H1 (cell line): ENCODE data around the gene CDK4. TPM values are rescaled to one million over a fixed set of nuclear protein-coding genes. Genes with fewer than 3 reads are reported as not detected.

Experiments
- microRNA-seq, 2 experiments: library from miRNA; unstranded; fragments of <30 nt; microRNA quantifications; one replicate each; pipeline versions ENCODE4 to v1.2.0, GENCODE V29; 2016 to 2020; ENCODE audit warnings: borderline microRNAs expressed in 2 of 2, borderline number of aligned reads in 2 of 2, borderline replicate concordance in 1 of 2
- polyA plus RNA-seq, 7 experiments: library from polyadenylated mRNA; depleted of rRNA in 3 of 7; stranded (reverse) in 5 of 7; unstranded in 2 of 7; fragments of >200 nt in 5 of 7; fragments of 200-250 nt in 2 of 7; gene quantifications; 1 replicate in 5 of 7; 2 replicates in 1 of 7; 4 replicates in 1 of 7; pipeline versions ENCODE4 v1.2.1 to v1.2.3, GENCODE V29; 2011 to 2013; ENCODE audit warnings: missing spikeins in 2 of 7, mixed read lengths in 2 of 7
- total RNA-seq: library from RNA; stranded (reverse); fragmentation: NEBNext Ultra II Directional; extraction: Animal tissue kit (Norgen Biotek cat#: 25700); gene quantifications from 2 replicates; pipeline ENCODE4 v1.2.1, GENCODE V29; 2021

The CDK4 gene
- total and polyA plus RNA-seq, 2 of the 8 experiments (the other 6 are each of a cell fraction or from before 2014, with no cell fraction given), result 174 to 368 TPM

Small RNA genes within 50 kb of the gene (microRNA-seq; reads per million reads assigned to microRNA genes)
- gene MIR6759, result 0 reads per million in 2 experiments

Other genes with a start within 250 kb of the CDK4 start
- gene DDIT3, start 231.8 kb downstream of the CDK4 start, total RNA-seq, result 4.9 TPM in 2 replicates
- gene DDIT3, start 231.8 kb downstream of the CDK4 start, polyA plus RNA-seq (2011; rRNA removed), result 4.7 and 5.7 TPM in 2 replicates
- 32.3 and 32.7 TPM in 2 replicates for gene MBD6, start 229.5 kb downstream of the CDK4 start, total RNA-seq
- gene MBD6, start 229.5 kb downstream of the CDK4 start, polyA plus RNA-seq (2011; rRNA removed), result 3.9 and 6.9 TPM in 2 replicates
- gene DCTN2, start 205.1 kb downstream of the CDK4 start, total RNA-seq, result 89.3 and 90.3 TPM in 2 replicates
- gene DCTN2, start 205.1 kb downstream of the CDK4 start, polyA plus RNA-seq (2011; rRNA removed), result 91.9 and 140 TPM in 2 replicates
- 21.9 and 22.8 TPM in 2 replicates for gene KIF5A, start 202.3 kb downstream of the CDK4 start, total RNA-seq
- gene KIF5A, start 202.3 kb downstream of the CDK4 start, polyA plus RNA-seq (2011; rRNA removed), result 10.7 and 11.7 TPM in 2 replicates
- 21.4 and 27.1 TPM in 2 replicates for gene PIP4K2C, start 161.1 kb downstream of the CDK4 start, total RNA-seq
- 21.0 and 25.0 TPM in 2 replicates for gene PIP4K2C, start 161.1 kb downstream of the CDK4 start, polyA plus RNA-seq (2011; rRNA removed)
- gene DTX3, start 147.5 kb downstream of the CDK4 start, total RNA-seq, result 41.8 and 43.4 TPM in 2 replicates
- 92.5 and 126 TPM in 2 replicates for gene DTX3, start 147.5 kb downstream of the CDK4 start, polyA plus RNA-seq (2011; rRNA removed)
- gene ARHGEF25, start 140.9 kb downstream of the CDK4 start, total RNA-seq, result 5.9 and 6.4 TPM in 2 replicates
- gene ARHGEF25, start 140.9 kb downstream of the CDK4 start, polyA plus RNA-seq (2011; rRNA removed), result 8.6 and 8.8 TPM in 2 replicates
- gene B4GALNT1, start 119.1 kb downstream of the CDK4 start, total RNA-seq, result 1.4 and 1.5 TPM in 2 replicates
- gene B4GALNT1, start 119.1 kb downstream of the CDK4 start, polyA plus RNA-seq (2011; rRNA removed), result 2.2 and 2.3 TPM in 2 replicates
- 71.0 and 74.3 TPM in 2 replicates for gene OS9, start 58.2 kb downstream of the CDK4 start, total RNA-seq
- gene OS9, start 58.2 kb downstream of the CDK4 start, polyA plus RNA-seq (2011; rRNA removed), result 108 and 146 TPM in 2 replicates
- 1.5 and 1.7 TPM in 2 replicates for gene AGAP2, start 13.6 kb downstream of the CDK4 start, total RNA-seq
- gene AGAP2, start 13.6 kb downstream of the CDK4 start, polyA plus RNA-seq (2011; rRNA removed), result 1.5 and 1.8 TPM in 2 replicates
- 15.2 and 15.8 TPM in 2 replicates for gene TSPAN31, start 7.3 kb downstream of the CDK4 start, total RNA-seq
- gene TSPAN31, start 7.3 kb downstream of the CDK4 start, polyA plus RNA-seq (2011; rRNA removed), result 23.3 and 31.4 TPM in 2 replicates
- gene MARCHF9, start 2.8 kb upstream of the CDK4 start, total RNA-seq, result 6.1 and 6.4 TPM in 2 replicates
- gene MARCHF9, start 2.8 kb upstream of the CDK4 start, polyA plus RNA-seq (2011; rRNA removed), result 6.6 and 7.8 TPM in 2 replicates
- gene CYP27B1, start 14.8 kb upstream of the CDK4 start, total RNA-seq, result 2.3 and 3.3 TPM in 2 replicates
- 2.6 and 2.9 TPM in 2 replicates for gene CYP27B1, start 14.8 kb upstream of the CDK4 start, polyA plus RNA-seq (2011; rRNA removed)
- 41.9 and 46.0 TPM in 2 replicates for gene METTL1, start 19.8 kb upstream of the CDK4 start, total RNA-seq
- gene METTL1, start 19.8 kb upstream of the CDK4 start, polyA plus RNA-seq (2011; rRNA removed), result 37.9 and 40.5 TPM in 2 replicates
- 3.1 and 3.8 TPM in 2 replicates for gene EEF1AKMT3, start 20.3 kb upstream of the CDK4 start, total RNA-seq
- gene EEF1AKMT3, start 20.3 kb upstream of the CDK4 start, polyA plus RNA-seq (2011; rRNA removed), result 3.6 and 4.4 TPM in 2 replicates
- gene TSFM, start 30.5 kb upstream of the CDK4 start, total RNA-seq, result 47.9 and 49.8 TPM in 2 replicates
- gene TSFM, start 30.5 kb upstream of the CDK4 start, polyA plus RNA-seq (2011; rRNA removed), result 17.4 and 21.5 TPM in 2 replicates
- 0.39 and 1.1 TPM in 2 replicates for gene AVIL, start 66.4 kb upstream of the CDK4 start, total RNA-seq
- gene AVIL, start 66.4 kb upstream of the CDK4 start, polyA plus RNA-seq (2011; rRNA removed), result 0.06 and 0.11 TPM in 2 replicates
- gene CTDSP2, start 94.4 kb upstream of the CDK4 start, total RNA-seq, result 91.7 and 93.7 TPM in 2 replicates
- gene CTDSP2, start 94.4 kb upstream of the CDK4 start, polyA plus RNA-seq (2011; rRNA removed), result 71.3 and 129 TPM in 2 replicates
- 6.7 and 10.2 TPM in 2 replicates for gene ATP23, start 189.3 kb upstream of the CDK4 start, total RNA-seq
- gene ATP23, start 189.3 kb upstream of the CDK4 start, polyA plus RNA-seq (2011; rRNA removed), result 12.1 and 13.5 TPM in 2 replicates